Activated naive CD8-positive, alpha-beta T cell treated with anti-CD3 and anti-CD28 coated beads, Interleukin-2, amount 50 U/mL, for 24 hours (primary cell): Measurements from ENCODE around the gene DBR1.
"Not testable (repeated sequence)": the region's sequence is repeated elsewhere in the genome, so short reads cannot be mapped to it uniquely, and the experiment has no call there.

ENCODE experiments used
- ATAC-seq: fragments of 150-1000 bp; cut with Tn5 transposase; one replicate; pipeline ENCODE4 v1.10.0; 2021
- DNase-seq: peaks from one replicate; pipeline ENCODE4 v3.0.0; 2021
- H3K27ac Mint-ChIP-seq: one replicate; pipeline ENCODE4 v1.8.0; 2021; ENCODE audit warnings: mild to moderate bottlenecking, mixed read lengths
- H3K27me3 Mint-ChIP-seq: one replicate; pipeline ENCODE4 v1.8.0; 2021; ENCODE audit warnings: mixed read lengths
- H3K36me3 Mint-ChIP-seq: one replicate; pipeline ENCODE4 v1.8.0; 2021; ENCODE audit warnings: low read depth, mixed read lengths
- H3K4me1 Mint-ChIP-seq: one replicate; pipeline ENCODE4 v1.8.0; 2021; ENCODE audit warnings: mixed read lengths
- H3K4me3 Mint-ChIP-seq: one replicate; pipeline ENCODE4 v1.8.0; 2021; ENCODE audit warnings: mild to moderate bottlenecking, moderate library complexity, mixed read lengths
- H3K9me3 Mint-ChIP-seq: one replicate; pipeline ENCODE4 v1.8.0; 2021; ENCODE audit warnings: mixed read lengths

DBR1 gene

DNA sequence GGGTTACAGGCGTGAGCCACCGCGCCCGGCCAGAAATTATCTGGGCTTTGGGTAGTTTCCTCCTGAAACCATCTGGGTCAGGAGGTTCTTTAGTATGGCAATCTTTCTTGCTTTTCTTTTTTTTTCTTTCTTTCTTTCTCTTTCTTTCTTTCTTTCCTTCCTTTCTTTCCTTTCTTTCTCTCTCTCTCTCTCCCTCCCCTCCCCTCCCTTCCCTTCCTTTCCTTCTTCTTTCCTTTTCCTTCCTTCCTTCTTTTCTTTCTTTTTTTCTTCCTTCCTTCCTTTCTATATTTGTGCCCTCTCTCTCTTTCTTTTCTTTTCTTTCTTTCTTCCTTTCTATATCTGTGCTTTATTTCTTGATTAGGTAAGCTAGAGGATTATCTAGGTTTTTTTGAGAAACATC lies 17.0 kb downstream of the DBR1 start:
- Mint-ChIP-seq H3K4me1 (peaks cover 2% of the 10 kb centered on the region), H3K4me3 (no peak overlapping the region), H3K36me3 (peaks cover 20% of the 10 kb centered on the region), H3K27me3 (no peaks in the 10 kb centered on the region), H3K27ac (no peak overlapping the region), H3K9me3 (peaks cover 10% of the 10 kb centered on the region)
- ATAC-seq: no peak
- DNase-seq: no peak

DNA sequence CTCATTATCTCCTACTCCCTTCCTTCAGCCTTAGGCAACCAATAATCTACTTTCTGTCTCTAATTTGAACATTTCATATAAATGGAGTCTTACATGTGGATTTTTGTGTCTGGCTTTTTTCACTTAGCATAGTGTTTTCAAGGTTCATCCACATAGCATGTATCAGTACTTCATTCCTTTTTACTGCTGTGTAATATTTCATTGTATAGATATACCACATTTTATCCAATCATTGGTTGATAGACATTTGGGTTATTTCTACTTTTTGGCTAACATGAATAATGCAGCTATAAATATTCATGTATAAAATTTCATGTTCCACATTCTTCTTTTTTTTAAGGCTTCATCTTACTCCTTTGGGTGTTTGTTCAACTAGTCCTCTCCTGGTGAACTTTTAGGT lies 20.2 kb downstream of the DBR1 start:
- H3K9me3 Mint-ChIP-seq: peaks cover 12% of the 10 kb centered on the region
- no peak overlapping the region for H3K27ac Mint-ChIP-seq
- H3K4me3 Mint-ChIP-seq: no peak overlapping the region
- no peaks in the 10 kb centered on the region for H3K27me3 Mint-ChIP-seq
- ATAC-seq (no peak), DNase-seq (no peak)
- no peaks in the 10 kb centered on the region for H3K4me1 Mint-ChIP-seq
- no peaks in the 10 kb centered on the region for H3K36me3 Mint-ChIP-seq

GRCh38 chr3:138148503-138148902 lies 26.2 kb downstream of the DBR1 start:
- H3K36me3 Mint-ChIP-seq: no peaks in the 10 kb centered on the region
- H3K9me3 Mint-ChIP-seq: peaks cover 6% of the 10 kb centered on the region
- H3K4me1 Mint-ChIP-seq: no peaks in the 10 kb centered on the region
- DNase-seq: no peak
- no peak for ATAC-seq
- H3K4me3 Mint-ChIP-seq: no peak overlapping the region
- H3K27me3 Mint-ChIP-seq: peaks cover 4% of the 10 kb centered on the region
- H3K27ac Mint-ChIP-seq: no peak overlapping the region

DNA sequence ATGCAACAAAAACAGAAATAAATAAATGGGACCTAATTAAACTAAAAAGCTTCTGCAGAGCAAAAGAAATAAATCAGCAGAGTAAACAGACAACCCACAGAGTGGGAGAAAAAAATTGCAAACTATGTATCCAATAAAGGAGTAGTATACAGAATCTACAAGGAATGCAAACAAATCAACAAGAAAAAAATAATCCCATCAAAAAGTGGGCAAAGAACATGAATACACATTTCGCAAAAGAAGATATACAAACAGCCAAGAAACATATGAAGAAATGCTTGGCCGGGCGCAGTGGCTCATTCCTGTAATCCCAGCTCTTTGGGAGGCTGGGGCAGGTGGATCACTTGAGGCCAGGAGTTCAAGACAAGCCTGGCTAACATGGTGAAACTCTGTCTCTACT lies 32.5 kb downstream of the DBR1 start:
- H3K27me3 Mint-ChIP-seq, ATAC-seq, H3K27ac Mint-ChIP-seq, H3K4me3 Mint-ChIP-seq, H3K9me3 Mint-ChIP-seq, DNase-seq, H3K4me1 Mint-ChIP-seq, H3K36me3 Mint-ChIP-seq: not testable (repeated sequence)

GRCh38 chr3:138140940-138141339 lies 33.8 kb downstream of the DBR1 start:
- no peaks in the 10 kb centered on the region for H3K4me1 Mint-ChIP-seq
- H3K27ac Mint-ChIP-seq: no peak overlapping the region
- H3K36me3 Mint-ChIP-seq: no peaks in the 10 kb centered on the region
- peaks cover 8% of the 10 kb centered on the region for H3K27me3 Mint-ChIP-seq
- ATAC-seq (no peak), DNase-seq (no peak)
- H3K9me3 Mint-ChIP-seq: no peaks in the 10 kb centered on the region
- H3K4me3 Mint-ChIP-seq: no peak overlapping the region

DNA sequence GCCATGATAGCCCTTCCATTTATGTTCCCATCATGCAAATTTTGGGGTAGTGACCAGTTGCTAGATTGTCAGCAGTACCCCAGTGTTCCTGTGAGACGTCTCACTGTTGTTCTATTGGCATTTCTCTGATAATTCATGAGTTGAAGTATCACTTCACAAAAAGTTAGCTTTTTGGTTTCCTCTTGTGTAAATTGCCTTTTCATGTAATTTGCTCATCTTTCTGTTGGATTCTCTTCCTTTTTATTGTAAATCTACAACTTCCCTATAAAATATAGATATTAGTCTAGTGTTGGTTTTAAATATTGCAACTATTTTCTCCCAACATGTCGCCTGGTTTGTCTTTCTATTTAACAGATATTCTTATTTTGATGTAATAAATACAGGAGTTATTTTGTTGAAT lies 35.0 kb downstream of the DBR1 start:
- DNase-seq: no peak
- Mint-ChIP-seq H3K27ac (no peak overlapping the region), H3K27me3 (peaks cover 8% of the 10 kb centered on the region), H3K4me3 (no peak overlapping the region), H3K36me3 (no peaks in the 10 kb centered on the region), H3K9me3 (no peaks in the 10 kb centered on the region), H3K4me1 (no peaks in the 10 kb centered on the region)
- no peak for ATAC-seq

GRCh38 chr3:138137861-138138260 lies 36.9 kb downstream of the DBR1 start:
- Mint-ChIP-seq H3K4me1 (no peaks in the 10 kb centered on the region), H3K27ac (no peak overlapping the region), H3K9me3 (no peaks in the 10 kb centered on the region), H3K4me3 (no peak overlapping the region), H3K27me3 (peaks cover 7% of the 10 kb centered on the region), H3K36me3 (no peaks in the 10 kb centered on the region)
- DNase-seq (no peak), ATAC-seq (no peak)

GRCh38 chr3:138136201-138136600 lies 38.5 kb downstream of the DBR1 start:
- H3K27me3 Mint-ChIP-seq: peaks cover 7% of the 10 kb centered on the region
- no peaks in the 10 kb centered on the region for H3K9me3 Mint-ChIP-seq
- no peak overlapping the region for H3K4me3 Mint-ChIP-seq
- no peak overlapping the region for H3K27ac Mint-ChIP-seq
- no peak for ATAC-seq
- no peaks in the 10 kb centered on the region for H3K36me3 Mint-ChIP-seq
- DNase-seq: no peak
- no peaks in the 10 kb centered on the region for H3K4me1 Mint-ChIP-seq

- Mint-ChIP-seq H3K27ac (no peak overlapping the region), H3K27me3 (peaks cover 7% of the 10 kb centered on the region), H3K9me3 (no peaks in the 10 kb centered on the region), H3K36me3 (no peaks in the 10 kb centered on the region), H3K4me3 (no peak overlapping the region), H3K4me1 (no peaks in the 10 kb centered on the region)
- DNase-seq (no peak), ATAC-seq (no peak)
These were observed 38.9 kb downstream of the DBR1 start for GRCh38 chr3:138135833-138136194.

- Mint-ChIP-seq H3K36me3 (no peaks in the 10 kb centered on the region), H3K9me3 (no peaks in the 10 kb centered on the region), H3K4me1 (no peaks in the 10 kb centered on the region), H3K27ac (no peak overlapping the region), H3K4me3 (no peak overlapping the region), H3K27me3 (peaks cover 7% of the 10 kb centered on the region)
- ATAC-seq (no peak), DNase-seq (no peak)
These were observed 39.4 kb downstream of the DBR1 start for GRCh38 chr3:138135146-138135832.

GRCh38 chr3:138132239-138132638 lies 42.5 kb downstream of the DBR1 start, which contains the start of gene A4GNT:
A4GNT (minus strand) TSS chr3:138132390; CDS start chr3:138131256, 1,134 bp downstream.
- Mint-ChIP-seq H3K27me3 (peaks cover 7% of the 10 kb centered on the region), H3K36me3 (no peaks in the 10 kb centered on the region), H3K9me3 (no peaks in the 10 kb centered on the region), H3K4me1 (no peaks in the 10 kb centered on the region), H3K27ac (no peak within 1 kb of the TSS), H3K4me3 (no peak within 1 kb of the TSS)
- ATAC-seq (no peak), DNase-seq (no peak)

GRCh38 chr3:138127636-138128365 lies 46.9 kb downstream of the DBR1 start:
- no peak for DNase-seq
- no peaks in the 10 kb centered on the region for H3K4me1 Mint-ChIP-seq
- no peak overlapping the region for H3K27ac Mint-ChIP-seq
- H3K9me3 Mint-ChIP-seq: no peaks in the 10 kb centered on the region
- H3K27me3 Mint-ChIP-seq: peaks cover 6% of the 10 kb centered on the region
- no peak for ATAC-seq
- H3K4me3 Mint-ChIP-seq: no peak overlapping the region
- H3K36me3 Mint-ChIP-seq: no peaks in the 10 kb centered on the region

DNA sequence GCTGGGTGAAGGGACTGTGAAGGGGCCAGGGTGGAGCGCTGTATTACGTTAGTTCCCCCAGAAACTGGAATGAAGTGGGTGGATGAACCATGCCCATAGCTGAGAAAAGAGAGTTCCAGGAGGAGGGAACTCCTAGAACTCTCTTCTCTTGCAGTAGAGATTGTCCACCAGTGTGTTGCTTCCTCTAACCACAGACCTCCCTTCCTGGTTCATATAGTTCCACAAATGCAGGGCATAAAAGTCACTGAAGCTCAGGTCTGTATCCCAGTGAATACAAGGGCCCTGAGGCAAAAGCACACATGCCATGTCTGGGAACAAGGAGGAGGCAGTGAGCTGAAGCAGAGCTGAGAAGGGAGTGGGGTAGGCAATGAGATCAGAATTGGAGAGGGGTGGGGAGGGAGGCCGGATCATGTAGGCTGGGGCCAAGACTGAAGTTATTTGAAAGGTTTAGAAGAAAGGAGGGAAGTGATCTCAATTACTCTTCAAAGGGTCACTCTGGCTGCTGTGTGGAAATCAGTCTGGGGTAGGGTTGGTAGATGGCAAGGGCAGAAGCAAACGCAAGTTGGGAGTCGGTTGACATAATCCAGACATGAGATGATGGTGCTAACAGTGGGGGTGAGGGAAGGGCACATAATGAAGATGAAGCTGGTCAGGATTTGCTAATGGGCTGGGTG lies 49.0 kb downstream of the DBR1 start:
- no peak overlapping the region for H3K4me3 Mint-ChIP-seq
- no peak for ATAC-seq
- no peaks in the 10 kb centered on the region for H3K4me1 Mint-ChIP-seq
- no peaks in the 10 kb centered on the region for H3K36me3 Mint-ChIP-seq
- peaks cover 7% of the 10 kb centered on the region for H3K27me3 Mint-ChIP-seq
- H3K9me3 Mint-ChIP-seq: no peaks in the 10 kb centered on the region
- no peak for DNase-seq
- H3K27ac Mint-ChIP-seq: no peak overlapping the region

DNA sequence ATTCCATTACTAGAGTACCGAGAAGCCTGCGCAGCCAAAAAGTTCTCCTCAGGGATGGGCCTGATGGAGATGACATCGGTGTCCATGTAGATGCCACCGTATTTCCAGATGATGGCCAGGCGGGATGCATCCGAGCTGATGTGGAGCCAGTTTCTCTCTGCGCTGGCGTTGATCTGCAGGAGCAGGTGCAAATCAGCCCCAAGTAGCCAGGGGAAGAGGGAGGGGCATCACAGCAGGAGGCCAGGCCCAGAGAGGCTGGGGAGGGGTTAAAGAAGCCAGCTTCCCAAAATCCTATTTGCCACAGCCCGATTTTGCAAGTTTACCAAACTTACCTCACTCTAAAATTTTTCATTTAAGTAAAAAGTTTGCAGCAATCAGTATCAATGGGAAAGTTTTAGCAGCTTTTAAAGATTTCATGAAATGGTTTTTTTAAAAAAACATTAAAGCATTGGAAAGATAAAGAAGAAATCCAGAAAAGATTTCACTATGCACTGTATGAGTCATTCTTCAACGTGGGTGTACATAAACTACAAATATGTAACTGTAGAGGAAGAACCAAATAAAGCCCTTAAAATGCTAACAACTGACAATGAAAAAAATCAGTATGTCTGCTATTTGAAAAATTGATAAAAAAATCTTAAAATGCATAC lies 49.9 kb downstream of the DBR1 start:
- Mint-ChIP-seq H3K9me3 (no peaks in the 10 kb centered on the region), H3K4me1 (no peaks in the 10 kb centered on the region), H3K27me3 (peaks cover 13% of the 10 kb centered on the region), H3K4me3 (no peak overlapping the region), H3K27ac (no peak overlapping the region), H3K36me3 (no peaks in the 10 kb centered on the region)
- no peak for ATAC-seq
- no peak for DNase-seq

- Mint-ChIP-seq H3K9me3 (no peaks in the 10 kb centered on the region), H3K27me3 (peaks cover 14% of the 10 kb centered on the region), H3K36me3 (no peaks in the 10 kb centered on the region), H3K27ac (no peak overlapping the region), H3K4me3 (no peak overlapping the region), H3K4me1 (no peaks in the 10 kb centered on the region)
- ATAC-seq (no peak), DNase-seq (no peak)
These were observed 50.5 kb downstream of the DBR1 start for GRCh38 chr3:138124188-138124587.
